Renal pelvis (tissue), 4 donors: ENCODE results near the gene NAAA. TPM values are rescaled to one million over a fixed set of nuclear protein-coding genes. Genes with fewer than 3 reads are reported as not detected.
"Not testable (repeated sequence)": the region's sequence is repeated elsewhere in the genome, so short reads cannot be mapped to it uniquely, and the experiment has no call there.

Source experiments
- DNase-seq: peaks from one replicate; pipeline ENCODE4 v3.0.0-alpha.2; 2013
- polyA plus RNA-seq, 3 donors: library from polyadenylated mRNA; unstranded; fragments of 120-200 nt; gene quantifications; one replicate each; pipeline ENCODE4 v1.2.1, GENCODE V29; 2013; ENCODE audit not compliant: insufficient read length in 3 of 3

The NAAA gene
- polyA plus RNA-seq, 3 donors, result 12.0 to 15.7 (median 14.3) TPM

- DNase-seq, result no peak
Observed at GRCh38 chr4:75922588-75922987, 18.2 kb downstream of the NAAA start.

DNA sequence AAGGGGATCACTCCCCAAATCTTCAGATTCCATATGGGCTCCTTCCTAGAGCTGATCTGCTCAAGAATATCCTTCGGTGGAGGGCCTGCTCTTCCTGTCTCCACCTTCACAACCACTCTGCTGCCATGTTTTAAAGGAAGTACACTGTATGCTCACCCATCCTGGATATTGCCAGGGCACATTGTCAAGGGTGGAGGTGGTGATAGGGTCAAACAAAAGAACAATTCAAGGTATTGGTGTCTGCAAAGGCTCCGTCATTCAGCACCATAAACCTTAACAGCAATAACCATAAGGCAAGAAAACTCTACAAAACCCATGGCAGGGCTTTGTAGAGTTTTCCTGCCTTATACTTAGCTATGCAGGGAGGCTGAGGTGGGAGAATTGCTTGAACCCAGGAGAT lies 18.9 kb downstream of the NAAA start:
- DNase-seq, result no peak

GRCh38 chr4:75920327-75920726 lies 20.5 kb downstream of the NAAA start:
- no peak for DNase-seq

GRCh38 chr4:75919920-75920319 lies 20.9 kb downstream of the NAAA start:
- DNase-seq, result no peak

- DNase-seq, result peak; percentile 68
Observed at GRCh38 chr4:75916091-75916661, 24.6 kb downstream of the NAAA start.

DNA sequence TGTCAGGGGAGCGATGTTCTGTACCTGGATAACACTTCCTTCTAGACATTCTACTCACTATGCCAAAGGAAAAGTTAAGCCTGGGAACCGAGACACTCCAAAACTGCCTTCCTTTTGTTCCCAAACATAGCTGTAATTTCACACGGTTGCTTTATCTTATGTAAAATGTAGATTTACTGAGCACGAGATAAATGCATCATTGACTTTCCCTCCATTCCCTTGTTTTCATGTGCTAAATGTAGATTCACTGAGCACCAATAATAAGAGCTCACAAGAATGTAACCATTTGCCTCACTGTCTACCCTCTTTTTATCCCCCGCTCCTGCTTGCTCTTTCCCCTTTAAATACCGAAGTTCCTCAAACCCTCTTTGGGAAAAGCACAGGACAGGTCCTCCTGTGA lies 27.8 kb downstream of the NAAA start:
- no peak for DNase-seq

DNA sequence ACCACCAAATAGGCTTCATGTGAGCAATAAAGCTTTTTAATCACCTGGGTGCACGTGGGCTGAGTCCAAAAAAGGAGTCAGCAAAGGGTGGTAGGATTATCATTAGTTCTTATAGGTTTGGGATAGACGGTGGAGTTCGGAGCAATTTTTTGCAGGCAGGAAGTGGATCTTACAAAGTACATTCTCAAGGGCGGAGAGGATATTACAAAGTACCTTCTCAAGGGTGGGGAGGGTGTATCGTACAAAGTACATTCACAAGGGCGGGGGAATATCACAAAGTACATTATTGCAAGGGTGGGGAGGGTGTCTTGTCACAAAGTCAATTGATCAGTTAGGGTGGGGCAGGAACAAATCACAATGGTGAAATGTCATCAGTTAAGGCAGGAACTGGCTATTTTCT lies 30.0 kb downstream of the NAAA start:
- not testable (repeated sequence) for DNase-seq

- no peak for DNase-seq
Observed at GRCh38 chr4:75909405-75909804, 31.4 kb downstream of the NAAA start.

- DNase-seq, result peak; percentile 5
Observed at GRCh38 chr4:75908555-75908954, 32.3 kb downstream of the NAAA start.

GRCh38 chr4:75907966-75908365 lies 32.8 kb downstream of the NAAA start:
- DNase-seq, result no peak

DNA sequence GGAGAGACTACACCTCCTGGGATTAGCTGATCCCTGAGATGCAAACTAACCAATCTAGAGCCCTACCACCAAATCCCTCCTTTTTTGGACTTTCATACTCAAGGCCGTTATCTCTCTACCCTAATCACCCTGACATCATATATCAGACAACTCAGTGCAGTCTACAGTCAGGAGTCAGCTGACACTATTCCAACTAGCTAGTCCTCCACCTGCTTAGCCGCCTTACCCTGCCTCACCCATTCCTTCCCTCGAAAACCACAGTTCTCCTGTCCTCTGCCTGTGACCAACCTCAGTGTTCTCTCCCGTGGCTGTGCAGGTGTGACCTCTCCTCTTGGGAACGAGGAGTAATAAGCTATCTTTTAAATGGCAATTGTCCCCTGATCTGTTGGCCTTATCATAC lies 36.7 kb downstream of the NAAA start:
- no peak for DNase-seq

DNA sequence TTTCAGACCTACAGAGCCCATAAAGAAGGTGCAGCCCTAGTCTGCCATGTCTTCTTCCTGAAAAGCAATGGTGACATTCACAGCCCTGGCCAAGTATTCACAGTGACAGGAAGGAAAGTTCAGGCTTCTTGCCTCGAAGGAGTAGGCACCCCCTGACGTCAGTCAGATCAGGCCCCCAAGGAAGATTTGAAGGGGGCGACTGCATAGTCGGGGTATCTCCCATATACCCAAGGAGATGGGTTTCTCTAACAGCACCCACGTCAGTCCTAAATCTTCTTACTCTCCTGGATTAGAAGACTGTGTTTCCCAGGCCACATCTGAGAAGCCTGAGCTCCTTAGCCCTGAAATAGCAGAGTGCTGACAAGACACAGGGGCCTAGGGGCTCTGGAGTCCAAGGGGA lies 38.5 kb downstream of the NAAA start, which contains the start of gene PPEF2:
TSS of gene PPEF2 (minus strand) at position 101 of the 400 bp plus-strand sequence. CDS start 6,127 bp downstream, outside the sequence.
- no peak for DNase-seq

DNA sequence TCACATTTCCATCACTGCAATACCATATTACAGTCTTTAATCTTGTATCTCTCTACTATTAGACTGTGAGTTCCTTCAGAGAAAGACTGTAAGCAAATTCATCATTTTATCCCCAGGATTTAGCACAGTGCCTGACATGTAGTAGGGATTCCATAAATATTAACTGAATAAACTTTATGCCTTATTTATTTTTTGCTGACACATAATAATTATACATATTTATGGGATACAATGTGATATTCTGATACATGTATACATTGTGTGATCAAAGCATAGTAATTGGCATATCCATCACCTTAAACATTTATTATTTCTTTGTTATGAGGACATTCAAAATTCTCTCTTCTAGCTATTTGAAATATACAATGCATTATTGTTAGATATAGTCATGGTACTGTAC lies 42.3 kb downstream of the NAAA start:
- DNase-seq, result no peak

- peak; percentile 19 for DNase-seq
Observed at GRCh38 chr4:75895744-75896314, 45.0 kb downstream of the NAAA start.

- DNase-seq, result no peak
Observed at GRCh38 chr4:75892508-75892907, 48.3 kb downstream of the NAAA start.

- DNase-seq, result no peak
Observed at GRCh38 chr4:75891611-75892010, 49.2 kb downstream of the NAAA start.

DNA sequence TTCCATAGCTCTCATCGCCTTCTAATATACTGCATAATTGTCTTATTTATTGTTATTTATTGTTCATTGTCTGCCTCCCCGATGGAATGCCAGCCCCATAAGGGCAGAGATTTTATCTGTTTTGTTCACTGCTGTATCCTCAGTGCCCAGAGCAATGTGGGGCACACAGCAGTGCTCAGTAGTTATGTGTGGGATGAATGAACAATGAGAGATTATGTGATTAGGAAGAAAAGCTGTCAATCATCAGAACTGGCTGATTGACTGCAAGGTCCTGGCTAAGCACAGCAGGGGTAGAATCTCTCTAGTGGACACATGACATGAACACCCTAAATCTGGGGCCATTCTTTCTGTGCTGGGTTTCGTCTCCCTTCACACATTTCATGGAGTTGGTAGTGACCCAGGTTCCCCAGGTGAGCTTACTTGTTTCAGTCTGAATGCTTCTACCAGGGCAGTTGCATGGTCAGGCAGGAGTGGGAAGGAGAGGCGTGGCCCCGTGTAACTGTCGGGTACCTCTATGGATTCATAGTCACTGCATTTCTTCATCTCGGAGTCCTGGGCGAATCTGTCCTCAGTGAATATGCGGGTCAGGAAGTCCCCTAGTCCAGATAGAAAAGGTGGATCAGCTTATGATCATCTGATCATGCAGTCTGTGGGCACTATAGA lies 51.1 kb downstream of the NAAA start:
- DNase-seq, result no peak

GRCh38 chr4:75886104-75886503 lies 54.7 kb downstream of the NAAA start:
- no peak for DNase-seq

DNA sequence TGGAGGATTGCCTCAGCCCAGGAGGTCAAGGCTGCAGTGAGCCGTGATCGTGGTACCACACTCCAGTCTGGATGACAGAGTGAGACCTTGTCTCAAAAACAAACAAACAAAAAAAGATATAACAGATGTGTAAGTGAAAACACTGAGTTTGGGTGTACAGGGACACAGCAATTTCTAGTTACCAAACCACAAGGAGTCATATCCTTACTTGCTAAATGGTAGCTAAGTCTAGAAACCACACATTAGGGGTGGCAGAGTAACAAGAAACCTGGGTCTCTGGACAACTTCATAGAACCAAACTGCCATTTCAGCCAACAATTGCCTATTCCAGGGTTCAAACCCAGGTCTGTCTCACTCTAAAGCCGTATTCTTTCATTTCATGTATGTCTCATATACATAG lies 59.3 kb downstream of the NAAA start:
- DNase-seq, result no peak

GRCh38 chr4:75880278-75880677 lies 60.5 kb downstream of the NAAA start:
- DNase-seq, result no peak

GRCh38 chr4:75878246-75878756 lies 62.5 kb downstream of the NAAA start:
- DNase-seq, result no peak

- no peak for DNase-seq
Observed at GRCh38 chr4:75876218-75876617, 64.6 kb downstream of the NAAA start.

DNA sequence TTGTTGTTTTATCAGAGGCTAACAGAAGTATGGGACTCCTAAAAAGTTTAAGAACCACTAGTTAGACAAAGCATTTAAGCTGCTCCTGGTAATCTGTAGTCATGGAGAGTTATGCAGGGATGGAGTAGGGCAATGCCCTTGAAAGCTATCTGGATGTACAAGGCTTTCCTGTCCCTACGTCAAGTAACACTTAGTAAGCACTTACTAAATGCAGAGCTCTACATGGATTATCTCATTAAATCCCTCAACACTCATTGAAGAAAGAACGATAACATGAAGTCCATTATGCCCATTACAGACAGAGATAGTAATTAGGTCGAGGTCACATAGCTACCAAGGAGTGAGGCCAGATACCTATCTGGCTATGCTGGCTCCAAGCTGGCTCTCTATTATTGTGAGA lies 71.7 kb downstream of the NAAA start:
- no peak for DNase-seq
